GM18505 (cell line): Measurements from ENCODE around the gene HLA-DRB1.
A peak's percentile ranks its signal among the peaks of the same experiment; 100 is the strongest.
"Not testable (repeated sequence)": the region's sequence is repeated elsewhere in the genome, so short reads cannot be mapped to it uniquely, and the experiment has no call there.

Experiments used
- ATAC-seq: cut with Tn5 transposase; IDR thresholded peaks from one replicate; pipeline ENCODE4 v1.9.1; 2021; ENCODE audit not compliant: unreplicated experiment
- POLR2A ChIP-seq: IDR thresholded peaks from 4 replicates; pipeline ENCODE4 v1.6.1; 2011; ENCODE audit warnings: borderline replicate concordance; ENCODE audit not compliant: insufficient read depth, insufficient read length; ENCODE audit errors: extremely low read depth

The HLA-DRB1 gene

DNA sequence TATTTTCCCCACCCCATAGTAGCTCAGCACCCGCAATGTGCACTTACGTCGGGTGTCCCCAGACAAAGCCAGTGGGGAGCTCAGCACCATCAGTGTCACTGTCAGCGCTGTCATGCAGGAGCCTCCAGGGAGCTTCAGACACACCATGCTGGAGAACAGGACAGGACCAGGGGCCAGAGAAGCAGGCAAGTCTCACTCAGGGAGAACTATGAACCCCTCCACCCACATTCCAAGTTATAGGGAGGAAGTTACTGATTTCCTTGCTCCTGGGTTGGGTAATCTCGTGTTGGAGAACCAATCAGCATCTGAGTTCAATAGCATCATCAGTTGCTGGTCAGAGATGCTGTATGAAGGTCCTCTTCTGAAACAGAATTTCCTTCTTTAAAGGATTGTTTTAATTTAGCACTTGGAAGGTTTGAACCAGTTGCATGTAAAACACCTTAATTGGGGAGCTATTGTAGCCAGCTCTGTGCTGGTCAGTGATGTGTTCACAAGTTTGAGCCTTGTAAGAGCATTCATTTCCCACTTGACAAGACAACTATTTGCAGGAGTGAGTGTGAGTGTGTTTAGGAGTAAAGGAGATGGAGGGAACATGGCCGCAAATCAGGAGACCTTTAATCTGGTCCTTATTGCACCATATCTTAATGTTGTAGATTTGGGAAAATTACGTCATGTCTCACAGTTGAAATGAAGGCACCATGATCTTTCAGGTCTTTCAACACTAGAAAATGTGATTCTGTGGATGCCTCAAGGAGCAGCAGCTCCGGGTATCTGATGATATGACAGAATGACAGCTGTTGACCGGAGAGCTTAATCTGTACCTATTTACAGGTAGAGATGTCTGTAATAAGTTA lies at the start of gene HLA-DRB1:
TSS of gene HLA-DRB1 (minus strand) at position 253 of the 854 bp plus-strand sequence. CDS start at position 147, 106 bp downstream.
- TF ChIP-seq POLR2A: peak; percentile 96
- ATAC-seq: peak; percentile 78

DNA sequence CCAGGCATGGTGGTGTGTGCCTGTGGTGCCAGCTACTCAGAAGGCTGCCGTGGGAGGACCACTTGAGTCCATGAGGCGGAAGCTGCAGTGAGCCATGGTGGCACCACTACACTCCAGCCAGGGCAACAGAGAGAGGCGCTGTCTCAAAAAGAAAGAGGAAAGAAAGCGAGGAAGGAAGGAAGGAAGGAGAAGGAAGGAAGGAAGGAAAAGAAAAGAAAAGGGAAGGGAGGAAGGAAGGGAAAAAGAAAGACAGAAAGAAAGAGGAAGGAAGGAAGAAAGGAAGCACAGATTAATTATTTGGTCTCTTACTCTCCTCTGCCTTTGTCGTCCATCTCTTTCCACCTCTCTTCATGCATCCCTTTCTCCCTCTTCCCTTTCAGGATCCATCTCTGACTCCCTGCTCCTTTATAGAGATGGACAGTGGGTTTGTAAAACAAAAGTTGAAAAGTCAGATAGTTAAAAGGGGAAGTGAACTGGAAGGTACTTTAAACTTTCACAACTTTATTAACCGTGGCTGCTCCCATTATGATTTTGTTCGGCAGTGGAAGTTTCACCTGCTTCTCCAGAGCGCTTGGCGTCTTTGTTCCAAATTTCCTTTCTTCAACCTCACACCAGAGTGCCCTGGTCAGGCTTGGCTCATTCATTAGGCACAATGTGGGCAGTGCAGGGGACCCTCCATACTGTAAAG lies 49.0 kb upstream of the HLA-DRB1 start:
- TF ChIP-seq POLR2A: peak; percentile 47
- no peak for ATAC-seq

DNA sequence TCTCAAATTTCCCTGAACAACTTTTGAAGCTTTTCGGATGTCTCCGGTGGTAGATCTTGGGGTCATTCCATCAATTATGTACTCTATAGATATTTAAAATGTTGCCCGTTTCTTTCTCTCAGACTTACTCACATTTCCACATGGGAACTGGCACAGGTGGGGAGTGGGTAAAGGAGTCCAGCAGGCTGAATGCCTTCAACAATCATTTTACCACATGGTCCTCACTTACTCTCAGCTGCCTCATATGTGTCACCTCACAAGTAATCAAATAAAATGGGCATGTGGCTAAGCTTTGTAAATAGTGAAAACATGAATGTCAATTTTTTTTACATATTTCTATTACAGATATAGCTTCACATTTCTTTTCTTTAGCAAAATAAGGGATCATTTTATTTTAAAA lies 48.2 kb upstream of the HLA-DRB1 start:
- ATAC-seq: no peak
- no peak for TF ChIP-seq POLR2A

DNA sequence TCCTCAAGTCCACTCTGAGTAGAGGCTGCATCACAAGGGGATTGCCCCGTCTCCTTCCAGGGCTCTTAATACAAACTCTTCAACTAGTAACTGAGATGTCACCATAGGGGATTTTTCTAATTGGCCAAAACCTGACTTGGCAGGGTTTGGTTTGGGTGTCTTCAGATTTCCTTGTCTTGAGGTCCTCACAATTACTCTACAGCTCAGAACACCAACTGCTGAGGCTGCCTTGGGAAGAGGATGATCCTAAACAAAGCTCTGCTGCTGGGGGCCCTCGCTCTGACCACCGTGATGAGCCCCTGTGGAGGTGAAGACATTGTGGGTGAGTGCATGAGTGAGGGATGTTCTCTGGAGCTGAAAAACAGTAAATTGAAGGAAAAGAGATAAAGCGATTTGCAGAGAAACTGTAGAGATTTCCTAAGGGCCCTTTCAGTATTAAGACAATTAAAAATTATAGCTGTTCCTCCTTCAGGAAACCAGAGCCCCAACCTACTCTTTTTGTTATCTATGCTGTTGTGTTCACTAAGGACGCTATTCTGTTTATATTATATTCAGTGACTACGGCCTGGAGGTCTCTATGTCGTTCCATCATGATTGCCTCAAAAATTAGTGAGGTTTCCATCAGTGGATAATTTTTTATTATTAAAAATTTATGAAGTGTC lies 47.7 kb upstream of the HLA-DRB1 start, which contains the start of gene HLA-DQA1:
TSS of gene HLA-DQA1 (plus strand) at position 188 of the 662 bp plus-strand sequence. CDS start at position 241, 53 bp downstream.
- TF ChIP-seq POLR2A: peak; percentile 97
- ATAC-seq: no peak

DNA sequence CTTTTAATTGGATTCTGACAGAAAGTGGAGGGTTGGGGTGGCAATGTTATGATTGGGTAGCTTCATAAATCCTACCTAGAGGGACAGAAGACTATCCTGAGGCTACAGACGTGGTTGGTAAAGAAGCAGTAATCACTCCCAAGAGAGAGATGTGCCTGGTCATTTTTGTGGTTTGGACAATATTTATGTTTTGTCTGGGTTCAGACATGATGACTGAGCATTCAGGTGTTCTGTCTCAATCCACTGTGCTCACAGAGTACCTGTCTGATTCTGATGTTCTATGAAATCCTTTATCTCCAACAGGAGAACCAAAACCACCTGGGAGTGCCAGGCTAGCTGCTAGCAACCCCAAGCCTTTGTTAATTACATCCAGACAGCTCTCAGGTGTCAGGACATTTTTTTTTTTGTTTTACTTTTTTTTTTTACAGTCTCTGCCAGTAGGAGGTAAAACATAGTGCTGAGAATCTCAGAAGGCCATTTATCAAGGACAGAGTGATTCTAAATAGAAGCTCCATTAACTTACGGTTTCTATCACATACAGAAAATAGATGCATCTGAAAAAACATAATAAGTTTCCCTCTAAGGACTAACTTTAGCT lies 46.0 kb upstream of the HLA-DRB1 start:
- no peak for TF ChIP-seq POLR2A
- no peak for ATAC-seq

DNA sequence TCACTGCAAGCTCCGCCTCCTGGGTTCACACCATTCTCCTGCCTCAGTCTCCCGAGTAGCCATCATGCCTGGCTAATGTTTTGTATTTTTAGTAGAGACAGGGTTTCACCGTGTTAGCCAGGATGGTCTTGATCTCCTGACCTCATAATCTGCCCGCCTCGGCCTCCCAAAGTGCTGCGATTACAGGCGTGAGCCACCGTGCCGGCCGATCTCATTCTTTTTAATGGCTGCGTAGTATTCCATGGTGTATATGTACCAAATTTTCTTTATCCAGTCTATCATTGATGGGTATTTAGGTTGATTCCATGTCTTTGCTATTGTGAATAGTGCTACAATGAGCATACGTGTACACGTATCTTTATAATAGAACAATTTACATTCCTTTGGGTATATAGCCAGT lies 40.1 kb upstream of the HLA-DRB1 start:
- not testable (repeated sequence) for ATAC-seq

DNA sequence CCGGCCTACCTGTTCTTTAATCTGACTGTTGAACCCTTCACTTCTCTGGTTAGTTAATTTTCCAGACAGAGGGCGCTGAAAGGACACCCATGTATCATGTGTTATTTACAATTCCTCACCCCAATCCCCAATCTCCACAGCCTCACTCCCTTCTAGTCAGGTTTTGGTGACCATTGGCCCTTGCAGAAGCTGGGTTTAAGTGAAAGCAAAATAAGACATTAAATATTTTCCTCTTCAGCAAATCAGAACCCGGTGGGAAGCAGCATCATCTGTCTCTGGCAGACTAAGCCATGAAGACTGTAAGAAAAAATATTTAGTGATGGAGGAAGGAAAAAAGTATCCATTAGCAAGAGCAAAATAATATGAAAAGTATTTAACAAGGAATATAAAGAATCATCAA lies 38.2 kb upstream of the HLA-DRB1 start:
- TF ChIP-seq POLR2A: peak; percentile 40
- ATAC-seq: no peak

DNA sequence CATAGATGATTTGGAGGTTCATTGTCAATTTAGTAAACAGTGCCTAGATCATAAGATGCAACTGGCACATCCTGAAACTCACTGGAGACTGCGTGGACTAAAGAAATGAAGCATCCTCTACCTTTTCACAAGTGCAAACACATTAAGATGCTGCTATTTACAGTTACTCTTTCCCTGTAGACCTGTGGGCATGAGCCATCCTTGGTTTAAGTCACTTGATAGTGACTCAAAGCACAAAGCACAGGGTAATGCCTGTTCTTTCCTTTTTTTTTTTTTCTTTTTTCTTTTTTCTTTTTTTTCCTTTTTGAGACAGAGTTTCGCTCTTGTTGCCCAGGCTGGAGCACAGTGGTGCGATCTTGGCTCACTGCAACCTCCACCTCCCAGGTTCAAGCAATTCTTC lies 37.6 kb upstream of the HLA-DRB1 start:
- ATAC-seq: no peak
- peak; percentile 10 for TF ChIP-seq POLR2A

DNA sequence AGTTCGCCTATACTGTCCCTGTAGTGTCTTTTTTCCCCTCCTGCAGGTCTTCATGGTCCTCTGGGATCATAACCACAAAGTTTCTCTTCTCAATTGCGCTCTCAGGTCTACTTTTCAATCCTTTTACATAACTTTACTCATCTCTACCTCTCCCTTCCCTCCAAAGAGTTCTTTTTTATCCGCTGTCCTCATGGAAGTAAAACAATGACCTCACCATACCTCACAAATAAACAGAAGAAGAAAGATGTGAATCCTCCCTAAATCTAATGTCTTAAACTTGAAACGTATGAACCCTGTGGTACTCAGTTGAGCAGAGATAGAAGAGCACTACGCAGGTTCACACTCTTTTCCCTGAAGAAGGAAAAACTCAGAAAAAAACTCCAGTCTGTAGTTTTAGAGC lies 35.5 kb upstream of the HLA-DRB1 start:
- TF ChIP-seq POLR2A: no peak
- ATAC-seq: no peak

DNA sequence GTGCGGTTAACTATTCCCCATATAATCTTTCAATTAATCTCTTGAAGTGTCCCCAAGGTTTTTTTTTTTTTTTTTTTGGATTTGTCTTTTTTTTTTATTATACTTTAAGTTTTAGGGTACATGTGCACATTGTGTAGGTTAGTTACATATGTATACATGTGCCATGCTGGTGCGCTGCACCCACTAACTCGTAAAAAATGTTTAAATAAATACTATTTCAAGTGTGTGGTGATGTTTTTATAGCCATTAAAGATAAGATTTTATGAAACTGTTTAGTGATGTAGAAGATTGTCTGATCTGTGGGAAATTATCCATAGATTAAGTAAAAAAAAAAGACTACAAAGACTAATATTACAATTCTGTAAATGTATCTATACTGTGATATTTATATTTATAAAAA lies 34.9 kb upstream of the HLA-DRB1 start:
- no peak for ATAC-seq
- TF ChIP-seq POLR2A: no peak

DNA sequence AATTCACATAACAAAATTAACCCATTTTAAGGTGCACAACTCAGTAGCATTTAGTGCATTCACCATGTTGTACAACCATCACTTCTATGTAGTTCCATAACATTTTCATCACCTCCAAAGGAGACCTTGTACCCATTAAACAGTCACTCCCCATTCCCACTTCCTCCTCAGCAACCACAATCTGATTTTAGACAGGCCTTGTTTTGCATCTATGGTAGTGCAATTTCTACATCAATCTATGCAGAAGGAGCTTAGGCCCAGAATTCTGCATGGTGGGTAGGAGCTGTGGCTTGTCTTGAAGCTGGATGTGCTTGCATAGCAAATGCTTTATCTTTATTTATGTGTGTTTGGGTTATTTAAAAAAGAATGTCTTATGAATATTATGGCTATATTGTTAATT lies 34.0 kb upstream of the HLA-DRB1 start:
- ATAC-seq: no peak
- peak; percentile 52 for TF ChIP-seq POLR2A

DNA sequence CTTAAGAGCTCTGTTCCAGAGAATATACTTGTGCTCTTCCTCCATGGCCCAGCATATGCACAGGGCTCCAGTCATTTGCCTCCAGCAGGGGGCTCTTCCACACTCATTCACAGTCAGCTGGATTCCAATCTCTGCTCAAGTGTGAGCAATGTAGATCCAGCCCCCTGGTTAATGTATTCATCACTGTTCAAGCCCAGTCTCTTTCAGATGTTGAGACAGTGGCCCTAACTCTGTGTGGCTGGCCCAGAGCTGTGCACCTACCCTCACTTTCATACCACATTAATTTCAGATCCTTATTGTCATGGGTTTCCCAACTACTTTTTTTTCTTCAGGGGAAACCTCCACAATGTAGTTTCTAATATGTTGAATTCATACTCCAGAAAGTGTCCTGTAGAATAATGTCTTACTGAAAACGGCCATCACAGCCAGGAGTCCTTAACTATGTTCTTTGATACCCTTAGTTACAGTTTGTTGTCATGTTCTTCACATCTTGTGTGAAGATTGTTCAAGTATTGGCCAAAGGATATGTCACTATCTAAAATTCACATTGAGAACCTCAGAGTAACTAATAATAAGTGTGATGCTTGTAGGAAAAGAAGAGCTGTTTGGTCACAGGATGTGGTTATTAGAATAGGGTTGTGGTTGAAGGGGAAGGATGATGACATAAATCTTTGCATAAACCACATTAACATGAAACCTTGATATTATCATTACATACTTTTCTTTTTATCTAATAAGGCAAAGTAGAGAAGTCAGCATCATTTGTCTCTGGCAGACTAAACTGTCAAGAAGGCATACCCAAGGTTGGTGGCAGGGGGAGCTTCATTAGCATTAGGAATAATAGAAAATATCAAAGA lies 33.1 kb upstream of the HLA-DRB1 start:
- TF ChIP-seq POLR2A: peak; percentile 59
- ATAC-seq: peak; percentile 65
